Nephron progenitor cell (in vitro differentiated cells): ENCODE data around the gene LYPD3.
"Not testable (repeated sequence)": the region's sequence is repeated elsewhere in the genome, so short reads cannot be mapped to it uniquely, and the experiment has no call there.

ENCODE experiments used
- DNase-seq: peaks from one replicate; pipeline ENCODE4 v3.0.0; 2021
- H3K27ac Mint-ChIP-seq: 2 replicates; pipeline ENCODE4 v1.8.0; 2021; ENCODE audit warnings: mild to moderate bottlenecking, moderate library complexity, mixed read lengths
- H3K27me3 Mint-ChIP-seq: 2 replicates; pipeline ENCODE4 v1.8.0; 2021; ENCODE audit warnings: mild to moderate bottlenecking, low read depth, mixed read lengths; ENCODE audit not compliant: poor library complexity
- H3K36me3 Mint-ChIP-seq: 2 replicates; pipeline ENCODE4 v1.8.0; 2021; ENCODE audit warnings: low read depth, mixed read lengths
- H3K4me1 Mint-ChIP-seq: 2 replicates; pipeline ENCODE4 v1.8.0; 2021; ENCODE audit warnings: mixed read lengths
- H3K4me3 Mint-ChIP-seq: 2 replicates; pipeline ENCODE4 v1.8.0; 2021; ENCODE audit warnings: mild to moderate bottlenecking, moderate library complexity, mixed read lengths
- H3K9me3 Mint-ChIP-seq: 2 replicates; pipeline ENCODE4 v1.8.0; 2021; ENCODE audit warnings: mild to moderate bottlenecking, moderate library complexity, mixed read lengths
- CTCF ChIP-seq: fragments of 200-600 bp; sonication (generic); IDR thresholded peaks from 2 replicates; pipeline ENCODE4 v1.5.0; 2021; ENCODE audit warnings: antibody characterized with exemption

The LYPD3 gene

DNA sequence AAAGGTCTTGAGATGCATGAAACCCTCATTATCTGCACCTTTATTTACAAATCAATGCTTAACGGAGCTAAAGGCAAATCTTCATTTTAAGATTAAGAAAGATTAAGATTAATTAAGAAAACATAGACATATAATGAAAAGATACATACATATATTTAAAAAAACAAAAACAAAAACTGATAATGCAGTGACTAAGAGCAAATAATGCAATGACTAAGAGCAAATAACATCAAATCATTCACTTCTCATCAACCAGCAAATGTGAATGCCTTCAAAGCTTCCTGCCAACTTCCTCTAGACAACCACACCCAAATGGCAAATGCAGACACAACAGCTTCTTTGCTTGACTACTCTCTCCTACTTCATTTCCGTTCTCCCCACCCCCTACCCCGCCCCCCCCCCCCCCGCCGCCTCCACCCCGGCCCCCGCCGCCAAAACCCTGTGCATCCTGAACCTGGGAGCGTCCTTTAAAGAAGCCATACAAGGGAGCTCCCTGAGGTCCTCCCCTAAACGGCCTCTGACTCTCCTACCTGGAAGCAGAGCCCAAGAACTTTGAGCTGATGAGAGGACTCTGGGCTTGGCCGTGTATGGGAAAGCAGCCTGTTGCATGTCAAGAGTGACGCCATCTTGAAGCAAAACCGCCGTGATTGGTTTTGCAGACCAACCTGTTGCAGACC, 26.2 kb downstream of the LYPD3 start:
- TF ChIP-seq CTCF = no peak
- H3K4me3 Mint-ChIP-seq = no peak overlapping the region
- H3K27me3 Mint-ChIP-seq = peaks cover 18% of the 10 kb centered on the region
- H3K36me3 Mint-ChIP-seq = no peaks in the 10 kb centered on the region
- no peak for DNase-seq
- H3K4me1 Mint-ChIP-seq = no peaks in the 10 kb centered on the region
- no peak overlapping the region for H3K27ac Mint-ChIP-seq
- peaks cover 5% of the 10 kb centered on the region for H3K9me3 Mint-ChIP-seq

- no peaks in the 10 kb centered on the region for H3K36me3 Mint-ChIP-seq
- no peak for TF ChIP-seq CTCF
- H3K27ac Mint-ChIP-seq = no peak overlapping the region
- H3K9me3 Mint-ChIP-seq = peaks cover 5% of the 10 kb centered on the region
- no peak for DNase-seq
- H3K27me3 Mint-ChIP-seq = peaks cover 14% of the 10 kb centered on the region
- no peaks in the 10 kb centered on the region for H3K4me1 Mint-ChIP-seq
- no peak overlapping the region for H3K4me3 Mint-ChIP-seq
These were observed 26.9 kb downstream of the LYPD3 start for GRCh38 chr19:43438291-43439031.

DNA sequence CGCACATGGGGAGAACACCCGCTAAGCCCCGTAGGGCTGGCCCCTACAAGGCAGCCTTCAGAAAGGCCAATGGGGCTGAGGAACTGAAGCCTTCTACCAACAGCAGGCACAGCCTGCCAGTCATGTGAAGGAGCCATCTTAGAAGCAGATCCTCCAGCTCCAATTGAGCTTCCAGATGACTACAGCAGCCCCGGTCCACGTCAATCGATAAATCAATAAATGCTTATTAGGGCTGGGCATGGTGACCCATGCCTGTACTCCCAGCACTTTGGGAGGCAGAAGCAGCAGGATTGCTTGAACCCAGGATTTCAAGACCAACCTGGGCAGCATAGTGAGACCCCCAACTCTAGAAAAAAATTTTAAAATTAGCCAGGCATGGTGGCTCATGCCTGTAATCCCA, 27.7 kb downstream of the LYPD3 start:
- no peaks in the 10 kb centered on the region for H3K36me3 Mint-ChIP-seq
- peaks cover 5% of the 10 kb centered on the region for H3K9me3 Mint-ChIP-seq
- H3K27me3 Mint-ChIP-seq = peaks cover 14% of the 10 kb centered on the region
- no peak overlapping the region for H3K27ac Mint-ChIP-seq
- no peak for TF ChIP-seq CTCF
- DNase-seq = no peak
- H3K4me1 Mint-ChIP-seq = no peaks in the 10 kb centered on the region
- H3K4me3 Mint-ChIP-seq = no peak overlapping the region

DNA sequence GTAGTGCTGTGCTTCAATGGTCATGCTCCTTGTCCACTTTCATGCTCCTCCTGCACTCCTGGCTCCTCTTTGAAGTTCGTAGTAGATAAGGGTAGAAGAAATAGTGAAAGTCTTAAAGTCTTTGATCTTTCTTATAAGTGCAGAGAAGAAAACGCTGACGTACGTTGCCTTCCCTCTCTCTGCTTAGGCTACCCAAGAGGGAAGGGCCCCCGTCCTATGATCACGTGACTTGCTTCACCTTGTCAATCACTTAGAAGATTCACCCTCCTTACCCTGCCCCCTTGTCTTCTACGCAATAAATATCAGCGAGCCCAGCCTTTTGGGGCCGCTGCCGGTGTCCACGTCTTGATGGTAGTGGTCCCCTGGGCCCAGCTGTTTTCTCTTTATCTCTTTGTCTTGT, 28.1 kb downstream of the LYPD3 start:
- not testable (repeated sequence) for DNase-seq, H3K9me3 Mint-ChIP-seq, H3K4me3 Mint-ChIP-seq, H3K36me3 Mint-ChIP-seq, H3K27ac Mint-ChIP-seq, H3K4me1 Mint-ChIP-seq
- peaks cover 13% of the 10 kb centered on the region for H3K27me3 Mint-ChIP-seq

GRCh38 chr19:43435775-43436174, 29.6 kb downstream of the LYPD3 start:
- no peak for DNase-seq
- TF ChIP-seq CTCF = no peak
- H3K27ac Mint-ChIP-seq = no peak overlapping the region
- no peaks in the 10 kb centered on the region for H3K36me3 Mint-ChIP-seq
- H3K27me3 Mint-ChIP-seq = peaks cover 7% of the 10 kb centered on the region
- no peak overlapping the region for H3K4me3 Mint-ChIP-seq
- no peaks in the 10 kb centered on the region for H3K4me1 Mint-ChIP-seq
- peaks cover 5% of the 10 kb centered on the region for H3K9me3 Mint-ChIP-seq

DNA sequence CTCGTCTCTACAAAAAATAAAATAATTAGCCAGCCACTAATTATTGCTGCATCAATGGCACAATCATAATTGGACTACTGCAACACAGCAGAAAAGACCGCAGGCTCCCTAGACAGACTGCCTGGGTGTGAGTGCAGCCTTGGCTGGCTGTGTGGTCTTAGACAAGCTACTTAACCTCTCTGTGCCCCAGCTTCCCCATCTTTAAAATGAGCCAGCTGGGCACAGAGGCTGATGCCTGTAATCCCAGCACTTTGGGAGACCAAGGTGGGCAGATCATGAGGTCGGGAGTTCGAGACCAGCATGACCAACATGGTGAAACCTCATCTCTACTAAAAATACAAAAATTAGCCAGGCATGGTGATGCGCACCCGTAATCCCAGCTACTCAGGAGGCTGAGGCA, 31.7 kb downstream of the LYPD3 start:
- TF ChIP-seq CTCF = no peak
- no peak for DNase-seq
- H3K9me3 Mint-ChIP-seq = peaks cover 9% of the 10 kb centered on the region
- peaks cover 3% of the 10 kb centered on the region for H3K27me3 Mint-ChIP-seq
- H3K4me3 Mint-ChIP-seq = no peak overlapping the region
- no peak overlapping the region for H3K27ac Mint-ChIP-seq
- no peaks in the 10 kb centered on the region for H3K36me3 Mint-ChIP-seq
- no peaks in the 10 kb centered on the region for H3K4me1 Mint-ChIP-seq
